Activated naive CD4-positive, alpha-beta T cell treated with anti-CD3 and anti-CD28 coated beads, Interleukin-2, amount 50 U/mL, for 24 hours (primary cell): ENCODE data around the gene MINDY3.
A peak's percentile ranks its signal among the peaks of the same experiment; 100 is the strongest.

Experiments
- H3K27ac Mint-ChIP-seq: one replicate; pipeline ENCODE4 v1.8.0; 2021; ENCODE audit warnings: mild to moderate bottlenecking, mixed read lengths
- H3K27me3 Mint-ChIP-seq: one replicate; pipeline ENCODE4 v1.8.0; 2021; ENCODE audit warnings: mixed read lengths
- H3K36me3 Mint-ChIP-seq: one replicate; pipeline ENCODE4 v1.8.0; 2021; ENCODE audit warnings: mixed read lengths
- H3K4me1 Mint-ChIP-seq: one replicate; pipeline ENCODE4 v1.8.0; 2021; ENCODE audit warnings: mixed read lengths
- H3K4me3 Mint-ChIP-seq: one replicate; pipeline ENCODE4 v1.8.0; 2021; ENCODE audit warnings: mild to moderate bottlenecking, mixed read lengths
- H3K9me3 Mint-ChIP-seq: one replicate; pipeline ENCODE4 v1.8.0; 2021; ENCODE audit warnings: mixed read lengths

MINDY3 gene

GRCh38 chr10:15841696-15842095 lies 18.6 kb downstream of the MINDY3 start:
- Mint-ChIP-seq H3K27ac (no peak overlapping the region), H3K9me3 (no peaks in the 10 kb centered on the region), H3K4me1 (peaks cover 26% of the 10 kb centered on the region), H3K27me3 (no peaks in the 10 kb centered on the region), H3K36me3 (peaks cover 9% of the 10 kb centered on the region), H3K4me3 (no peak overlapping the region)

GRCh38 chr10:15836807-15837206 lies 23.5 kb downstream of the MINDY3 start:
- H3K9me3 Mint-ChIP-seq, result no peaks in the 10 kb centered on the region
- no peak overlapping the region for H3K27ac Mint-ChIP-seq
- peaks cover 2% of the 10 kb centered on the region for H3K4me1 Mint-ChIP-seq
- no peaks in the 10 kb centered on the region for H3K27me3 Mint-ChIP-seq
- no peak overlapping the region for H3K4me3 Mint-ChIP-seq
- peaks cover 7% of the 10 kb centered on the region for H3K36me3 Mint-ChIP-seq

GRCh38 chr10:15829495-15829894 lies 30.8 kb downstream of the MINDY3 start:
- Mint-ChIP-seq H3K27ac (no peak overlapping the region), H3K4me1 (peaks cover 8% of the 10 kb centered on the region), H3K9me3 (no peaks in the 10 kb centered on the region), H3K4me3 (no peak overlapping the region), H3K27me3 (no peaks in the 10 kb centered on the region), H3K36me3 (peaks cover 23% of the 10 kb centered on the region)

GRCh38 chr10:15824498-15824897 lies 35.8 kb downstream of the MINDY3 start:
- no peaks in the 10 kb centered on the region for H3K4me1 Mint-ChIP-seq
- no peak overlapping the region for H3K4me3 Mint-ChIP-seq
- peaks cover 25% of the 10 kb centered on the region for H3K36me3 Mint-ChIP-seq
- no peak overlapping the region for H3K27ac Mint-ChIP-seq
- H3K27me3 Mint-ChIP-seq, result no peaks in the 10 kb centered on the region
- H3K9me3 Mint-ChIP-seq, result no peaks in the 10 kb centered on the region

GRCh38 chr10:15822131-15822530 lies 38.2 kb downstream of the MINDY3 start:
- Mint-ChIP-seq H3K4me3 (no peak overlapping the region), H3K27ac (no peak overlapping the region), H3K27me3 (no peaks in the 10 kb centered on the region), H3K4me1 (peaks cover 4% of the 10 kb centered on the region), H3K36me3 (peaks cover 32% of the 10 kb centered on the region), H3K9me3 (no peaks in the 10 kb centered on the region)

GRCh38 chr10:15821046-15821683 lies 39.1 kb downstream of the MINDY3 start:
- Mint-ChIP-seq H3K4me3 (no peak overlapping the region), H3K27me3 (no peaks in the 10 kb centered on the region), H3K36me3 (peaks cover 34% of the 10 kb centered on the region), H3K27ac (no peak overlapping the region), H3K9me3 (no peaks in the 10 kb centered on the region), H3K4me1 (peaks cover 4% of the 10 kb centered on the region)

- peak overlapping the region; percentile 52 for H3K27ac Mint-ChIP-seq
- peaks cover 37% of the 10 kb centered on the region for H3K36me3 Mint-ChIP-seq
- no peaks in the 10 kb centered on the region for H3K27me3 Mint-ChIP-seq
- H3K4me1 Mint-ChIP-seq, result peaks cover 13% of the 10 kb centered on the region
- H3K9me3 Mint-ChIP-seq, result no peaks in the 10 kb centered on the region
- H3K4me3 Mint-ChIP-seq, result no peak overlapping the region
These were observed 42.8 kb downstream of the MINDY3 start for GRCh38 chr10:15817409-15818046.

- no peaks in the 10 kb centered on the region for H3K27me3 Mint-ChIP-seq
- no peak overlapping the region for H3K4me3 Mint-ChIP-seq
- peaks cover 16% of the 10 kb centered on the region for H3K4me1 Mint-ChIP-seq
- no peaks in the 10 kb centered on the region for H3K9me3 Mint-ChIP-seq
- H3K36me3 Mint-ChIP-seq, result peaks cover 34% of the 10 kb centered on the region
- H3K27ac Mint-ChIP-seq, result no peak overlapping the region
These were observed 44.9 kb downstream of the MINDY3 start for GRCh38 chr10:15815242-15815885.

GRCh38 chr10:15814565-15814964 lies 45.7 kb downstream of the MINDY3 start:
- H3K9me3 Mint-ChIP-seq, result no peaks in the 10 kb centered on the region
- H3K36me3 Mint-ChIP-seq, result peaks cover 31% of the 10 kb centered on the region
- H3K27ac Mint-ChIP-seq, result no peak overlapping the region
- H3K4me1 Mint-ChIP-seq, result peaks cover 16% of the 10 kb centered on the region
- H3K4me3 Mint-ChIP-seq, result no peak overlapping the region
- H3K27me3 Mint-ChIP-seq, result no peaks in the 10 kb centered on the region

GRCh38 chr10:15813415-15813814 lies 46.9 kb downstream of the MINDY3 start:
- peaks cover 16% of the 10 kb centered on the region for H3K4me1 Mint-ChIP-seq
- H3K27ac Mint-ChIP-seq, result no peak overlapping the region
- H3K36me3 Mint-ChIP-seq, result peaks cover 29% of the 10 kb centered on the region
- no peaks in the 10 kb centered on the region for H3K9me3 Mint-ChIP-seq
- no peak overlapping the region for H3K4me3 Mint-ChIP-seq
- no peaks in the 10 kb centered on the region for H3K27me3 Mint-ChIP-seq

- Mint-ChIP-seq H3K27ac (no peak overlapping the region), H3K4me3 (no peak overlapping the region), H3K9me3 (no peaks in the 10 kb centered on the region), H3K4me1 (peaks cover 11% of the 10 kb centered on the region), H3K27me3 (no peaks in the 10 kb centered on the region), H3K36me3 (peaks cover 27% of the 10 kb centered on the region)
These were observed 50.9 kb downstream of the MINDY3 start for GRCh38 chr10:15809450-15809849.

GRCh38 chr10:15808204-15808797 lies 52.0 kb downstream of the MINDY3 start:
- H3K4me3 Mint-ChIP-seq, result no peak overlapping the region
- peaks cover 28% of the 10 kb centered on the region for H3K36me3 Mint-ChIP-seq
- peaks cover 11% of the 10 kb centered on the region for H3K4me1 Mint-ChIP-seq
- H3K9me3 Mint-ChIP-seq, result no peaks in the 10 kb centered on the region
- H3K27ac Mint-ChIP-seq, result no peak overlapping the region
- no peaks in the 10 kb centered on the region for H3K27me3 Mint-ChIP-seq

- H3K4me1 Mint-ChIP-seq, result peaks cover 13% of the 10 kb centered on the region
These were observed 54.8 kb downstream of the MINDY3 start for GRCh38 chr10:15805395-15806058.

GRCh38 chr10:15804109-15804508 lies 56.2 kb downstream of the MINDY3 start:
- no peak overlapping the region for H3K27ac Mint-ChIP-seq
- peaks cover 35% of the 10 kb centered on the region for H3K36me3 Mint-ChIP-seq
- H3K9me3 Mint-ChIP-seq, result peaks cover 3% of the 10 kb centered on the region
- H3K27me3 Mint-ChIP-seq, result no peaks in the 10 kb centered on the region
- no peak overlapping the region for H3K4me3 Mint-ChIP-seq
- H3K4me1 Mint-ChIP-seq, result peaks cover 18% of the 10 kb centered on the region

More at GRCh38 chr10:15805395-15806058, 54.8 kb downstream of the MINDY3 start:
- Mint-ChIP-seq H3K27ac (no peak overlapping the region), H3K9me3 (peaks cover 3% of the 10 kb centered on the region), H3K36me3 (peaks cover 32% of the 10 kb centered on the region), H3K27me3 (no peaks in the 10 kb centered on the region), H3K4me3 (no peak overlapping the region)

- no peak overlapping the region for H3K4me3 Mint-ChIP-seq
These were observed 57.8 kb downstream of the MINDY3 start for GRCh38 chr10:15802375-15802949.

More at GRCh38 chr10:15802375-15802949, 57.8 kb downstream of the MINDY3 start:
- Mint-ChIP-seq H3K27me3 (no peaks in the 10 kb centered on the region), H3K27ac (no peak overlapping the region), H3K4me1 (peaks cover 18% of the 10 kb centered on the region), H3K9me3 (peaks cover 3% of the 10 kb centered on the region), H3K36me3 (peaks cover 31% of the 10 kb centered on the region)
